Right lung (tissue), 5 donors: ENCODE results near the gene TNRC18. TPM values are rescaled to one million over a fixed set of nuclear protein-coding genes. Genes with fewer than 3 reads are reported as not detected.
"Not testable (repeated sequence)": the region's sequence is repeated elsewhere in the genome, so short reads cannot be mapped to it uniquely, and the experiment has no call there.

Experiments used
- DNase-seq, 2 donors: peaks; one replicate each; pipeline ENCODE4 v3.0.0-alpha.2; 2013
- polyA plus RNA-seq, 5 donors: library from polyadenylated mRNA; unstranded; fragments of 120-200 nt; gene quantifications; one replicate each; pipeline versions ENCODE4 v1.2.1 to v1.2.3, GENCODE V29; 2013; ENCODE audit warnings: inconsistent platforms in 1 of 5, low replicate concordance in 1 of 5; ENCODE audit not compliant: insufficient read length in 5 of 5, insufficient read depth in 1 of 5

TNRC18 gene
- polyA plus RNA-seq, 5 donors, result 87.7 to 152 (median 104) TPM

DNA sequence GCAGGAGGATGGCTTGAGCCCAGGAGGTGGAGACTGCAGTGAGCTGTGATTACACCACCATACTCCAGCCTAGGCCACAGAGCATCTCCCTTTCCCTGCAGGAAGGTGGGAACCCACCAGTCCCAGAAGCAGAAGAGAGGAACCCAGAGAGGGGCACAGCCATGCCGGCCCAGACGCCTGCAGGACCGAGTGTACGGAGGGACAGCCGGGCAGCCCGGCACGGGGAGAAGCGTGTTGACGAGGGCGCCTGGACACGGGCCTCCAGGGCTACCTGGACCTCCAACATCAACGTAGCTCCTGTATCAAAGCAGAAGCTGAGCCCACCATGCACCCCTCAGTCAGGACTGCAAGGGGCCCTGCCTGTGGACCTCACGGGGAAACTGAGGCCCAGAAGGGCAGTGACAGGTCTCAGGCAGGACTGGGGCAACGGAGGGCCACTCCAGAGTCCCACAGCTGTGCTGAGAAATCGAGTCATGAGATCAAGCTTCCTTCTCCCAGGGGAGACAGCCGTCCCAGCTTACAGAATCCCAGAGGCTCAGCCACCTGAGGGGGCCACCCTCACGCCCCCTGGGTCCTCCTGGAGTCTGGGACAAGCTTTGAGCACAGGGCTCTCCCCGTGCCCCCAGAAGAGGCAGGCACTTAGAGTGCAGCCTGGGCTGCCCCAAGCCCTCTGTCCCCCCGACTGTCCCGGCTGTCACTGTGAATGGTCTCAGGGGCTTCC, 43.1 kb downstream of the TNRC18 start:
- no peak for DNase-seq

DNA sequence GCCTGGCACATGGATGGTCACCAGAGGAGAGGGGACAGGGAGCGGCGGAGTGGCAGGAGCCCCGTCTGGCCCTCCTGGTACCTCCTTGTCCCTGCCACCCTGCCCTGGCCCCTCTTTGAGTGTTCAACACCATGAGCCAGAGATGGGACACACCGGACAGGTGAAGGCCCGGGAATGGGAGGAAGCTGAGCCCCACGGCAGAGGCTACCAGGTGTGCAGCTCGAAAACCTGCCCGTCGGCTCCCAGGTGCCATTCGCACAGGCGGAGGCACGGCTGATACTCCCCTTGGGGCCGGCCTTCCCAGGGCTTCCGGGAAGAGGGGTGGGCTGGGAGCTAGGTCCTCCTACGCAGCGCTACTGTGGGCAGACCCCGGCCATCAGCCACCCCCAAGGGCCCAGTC, 44.1 kb downstream of the TNRC18 start:
- DNase-seq, result no peak

DNA sequence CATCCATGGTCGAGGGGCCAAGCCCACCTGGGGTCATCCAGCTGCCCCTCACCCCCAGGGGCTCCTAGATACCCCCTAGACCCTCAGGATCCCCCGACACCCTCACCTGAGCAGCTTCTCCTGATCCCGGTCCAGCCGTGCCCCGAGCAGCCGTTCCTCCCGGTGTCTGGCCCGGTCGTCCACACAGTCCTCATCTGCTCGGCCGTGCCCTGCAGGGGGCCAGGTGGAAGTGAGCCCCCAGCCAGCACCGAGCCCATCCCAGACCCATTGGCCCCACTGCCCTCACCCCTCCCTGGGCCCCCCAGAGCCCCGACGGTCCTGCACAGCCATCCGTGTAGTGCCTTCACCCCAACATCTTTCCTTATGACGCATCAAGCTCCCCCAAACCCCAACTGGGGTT, 45.8 kb downstream of the TNRC18 start:
- no peak for DNase-seq

DNA sequence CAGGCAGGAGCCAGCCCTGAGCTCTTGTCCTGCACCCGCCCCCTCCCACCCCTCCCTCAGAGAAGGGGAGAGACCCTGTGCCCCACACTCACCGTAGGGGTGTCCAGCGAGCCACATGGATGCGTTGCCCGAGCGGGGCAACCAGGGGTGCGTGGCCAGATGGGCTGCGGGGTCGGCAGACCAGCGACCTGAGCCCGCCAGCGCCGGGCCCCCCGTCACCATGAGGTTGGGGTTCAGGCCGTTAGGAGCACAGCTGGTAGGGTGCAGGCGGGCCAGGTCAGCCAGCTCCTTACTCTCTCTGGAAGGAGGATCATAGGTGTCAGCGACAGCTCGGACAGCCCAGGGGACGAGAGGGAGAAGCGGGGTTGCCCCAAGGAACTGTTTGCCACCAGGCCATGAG, 46.4 kb downstream of the TNRC18 start:
- no peak for DNase-seq

DNA sequence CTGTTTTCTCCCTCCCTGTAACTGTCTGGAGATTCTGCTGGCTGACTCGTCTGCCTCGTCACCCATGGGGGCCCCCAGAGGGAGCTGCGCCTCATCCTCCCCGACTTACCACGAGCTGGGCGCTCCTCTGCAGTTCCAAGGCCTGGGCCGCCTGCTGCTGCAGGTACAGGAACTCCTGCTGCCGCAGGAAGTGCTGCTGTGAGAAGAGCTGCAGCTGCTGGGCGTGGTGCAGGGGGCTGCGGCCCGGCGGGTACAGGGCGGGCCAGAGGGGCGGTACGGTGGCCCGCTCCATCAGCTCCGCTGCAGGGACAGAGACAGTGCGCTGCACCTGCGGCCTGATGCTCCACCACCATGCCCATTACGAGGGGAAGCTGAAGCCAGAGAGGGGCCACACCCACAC, 47.7 kb downstream of the TNRC18 start:
- no peak for DNase-seq

DNA sequence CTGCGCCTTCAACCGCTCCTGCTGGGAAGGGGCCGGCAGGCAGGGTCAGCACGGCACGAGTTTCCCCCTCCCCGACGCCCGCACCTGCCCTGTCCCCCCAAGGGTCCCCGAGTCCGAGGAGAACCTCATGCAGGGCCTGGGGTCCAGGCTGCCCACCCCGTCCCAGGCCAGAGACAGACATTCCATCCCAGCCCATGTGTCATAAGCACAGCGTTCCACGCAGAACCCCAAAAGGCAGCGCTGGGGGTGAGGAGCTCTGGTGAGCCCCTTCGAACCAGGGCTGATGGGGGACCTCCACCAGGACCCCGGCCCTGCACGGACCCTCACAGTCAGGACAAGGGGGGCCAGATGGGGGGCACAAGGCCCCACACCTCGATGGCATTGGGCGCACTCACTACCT, 49.2 kb downstream of the TNRC18 start:
- no peak for DNase-seq

GRCh38 chr7:5373300-5373699, 50.3 kb downstream of the TNRC18 start:
- DNase-seq, result no peak

DNA sequence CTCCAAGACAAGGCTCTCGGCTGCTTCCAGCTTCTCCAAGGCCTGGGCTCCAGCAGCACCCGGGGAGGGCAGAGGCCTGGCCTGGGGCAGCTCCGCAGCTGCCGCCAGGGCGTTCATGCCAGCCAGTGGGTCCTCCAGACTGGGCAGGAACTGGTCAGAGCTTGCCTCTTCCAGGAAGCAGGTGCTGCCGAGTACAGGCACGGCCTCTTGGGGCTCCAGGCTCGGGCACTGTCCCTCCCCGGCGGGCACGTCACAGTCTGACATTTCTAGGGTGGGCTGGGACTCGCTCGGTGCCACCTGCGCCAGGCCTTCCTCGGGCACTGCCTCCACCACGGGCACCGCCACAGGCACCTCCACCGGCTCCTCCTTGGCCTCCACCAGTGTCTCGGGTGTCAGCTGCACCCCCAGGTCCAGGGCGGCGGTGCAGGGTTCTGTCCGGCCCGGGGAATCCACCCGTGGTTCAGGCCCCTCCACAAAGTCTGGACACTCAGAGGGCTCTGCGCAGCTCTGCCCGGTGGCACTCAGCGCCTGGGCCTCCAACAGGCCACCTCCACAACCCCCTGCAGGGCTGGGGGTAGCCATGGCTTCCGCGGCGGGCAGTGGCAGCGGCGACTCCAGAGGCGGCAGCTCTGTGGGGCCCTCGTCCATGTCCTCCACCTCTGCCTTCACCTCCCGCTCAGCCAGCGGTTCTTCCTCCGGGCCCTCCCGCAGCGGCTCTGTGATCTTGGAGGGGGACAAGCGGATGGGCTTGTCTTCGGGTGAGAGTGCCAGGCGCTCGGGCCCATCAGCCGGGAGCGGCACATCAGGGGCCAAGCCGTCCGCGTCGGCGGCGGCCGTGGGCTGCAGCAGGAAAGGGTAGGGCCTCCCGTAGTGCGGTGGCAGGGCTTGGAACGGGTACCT, 52.9 kb downstream of the TNRC18 start:
- DNase-seq, result no peak

- DNase-seq, result no peak
These were observed 56.0 kb downstream of the TNRC18 start for GRCh38 chr7:5367661-5368060.

- peak; percentile 37 to 63 for DNase-seq
These were observed 57.5 kb downstream of the TNRC18 start for GRCh38 chr7:5365976-5366625.

DNA sequence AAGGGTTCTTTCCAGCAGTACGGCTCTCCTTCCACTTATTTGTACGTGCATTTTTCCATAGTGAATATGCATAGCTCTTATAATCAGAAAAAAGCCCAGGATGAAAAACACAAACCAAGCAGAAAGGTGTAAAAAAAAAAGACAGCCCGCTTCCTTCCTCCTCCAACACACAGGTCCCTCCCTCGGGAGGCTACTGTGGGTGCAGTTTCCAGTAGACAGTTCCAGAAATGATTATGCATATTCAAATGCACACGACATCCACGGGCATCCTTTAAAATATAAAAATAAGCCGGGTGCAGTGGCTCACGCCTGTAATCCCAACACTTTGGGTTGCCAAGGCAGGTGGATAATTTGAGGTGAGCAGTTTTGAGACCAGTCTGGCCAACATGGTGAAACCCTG, 59.9 kb downstream of the TNRC18 start:
- no peak for DNase-seq

GRCh38 chr7:5362466-5362865, 61.2 kb downstream of the TNRC18 start:
- no peak for DNase-seq

- DNase-seq, result no peak
These were observed 62.0 kb downstream of the TNRC18 start for GRCh38 chr7:5361446-5362127.

DNA sequence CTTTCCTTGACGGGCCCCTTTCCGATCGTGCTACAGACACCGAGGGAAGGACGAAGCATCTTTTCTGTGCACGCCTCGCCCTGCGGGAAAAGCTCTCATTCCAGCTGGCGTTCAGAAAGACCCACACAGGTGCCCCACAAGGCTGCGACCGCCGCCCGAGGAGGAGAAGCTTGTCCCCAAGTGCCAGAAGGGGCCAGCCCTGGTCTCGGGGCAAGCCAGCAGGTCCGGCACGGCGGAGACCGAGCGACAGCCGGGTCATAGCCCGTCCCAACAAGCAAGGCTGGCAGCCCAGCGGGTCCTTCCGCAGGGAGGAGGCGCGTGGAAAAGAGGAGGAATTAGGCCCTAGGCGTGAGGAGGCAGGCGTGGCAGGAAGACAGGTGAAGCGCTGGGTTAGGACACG, 62.7 kb downstream of the TNRC18 start:
- no peak for DNase-seq

DNA sequence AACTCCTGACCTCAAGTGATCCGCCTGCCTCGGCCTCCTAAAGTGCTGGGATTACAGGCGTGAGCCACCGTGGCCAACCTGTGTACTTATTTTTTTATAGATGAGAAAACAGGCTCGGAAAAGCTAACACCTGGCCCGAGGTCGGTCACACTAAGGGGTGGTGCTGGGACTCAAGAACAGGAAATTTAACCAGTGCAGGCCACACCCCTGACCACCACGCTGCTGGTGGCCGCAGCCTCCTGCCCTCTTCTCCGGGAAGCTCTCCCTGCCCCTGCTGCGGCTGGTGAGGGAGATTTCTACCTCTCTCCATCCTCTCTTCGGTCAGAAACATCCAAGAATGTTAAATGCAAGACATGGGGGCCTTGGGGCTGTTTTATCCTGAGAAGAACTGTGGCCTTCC, 63.2 kb downstream of the TNRC18 start:
- DNase-seq, result no peak

DNA sequence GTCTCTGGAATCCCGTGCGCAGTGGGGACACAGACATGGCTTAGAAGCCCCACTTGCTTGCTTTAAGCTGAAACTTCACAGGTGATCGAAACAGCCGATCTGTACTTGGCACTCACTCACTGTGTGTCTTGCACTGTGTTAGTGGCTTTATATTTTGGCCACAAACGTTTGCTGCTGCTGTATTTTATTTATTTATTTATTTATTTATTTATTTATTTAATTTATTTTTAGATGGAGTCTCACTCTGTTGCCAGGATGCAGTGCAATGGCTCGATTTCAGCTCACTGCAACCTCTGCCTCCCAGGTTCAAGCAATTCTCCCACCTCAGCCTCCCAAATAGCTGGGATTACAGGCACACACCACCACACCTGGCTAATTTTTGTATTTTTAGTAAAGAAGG, 63.6 kb downstream of the TNRC18 start:
- DNase-seq, result not testable (repeated sequence)

DNA sequence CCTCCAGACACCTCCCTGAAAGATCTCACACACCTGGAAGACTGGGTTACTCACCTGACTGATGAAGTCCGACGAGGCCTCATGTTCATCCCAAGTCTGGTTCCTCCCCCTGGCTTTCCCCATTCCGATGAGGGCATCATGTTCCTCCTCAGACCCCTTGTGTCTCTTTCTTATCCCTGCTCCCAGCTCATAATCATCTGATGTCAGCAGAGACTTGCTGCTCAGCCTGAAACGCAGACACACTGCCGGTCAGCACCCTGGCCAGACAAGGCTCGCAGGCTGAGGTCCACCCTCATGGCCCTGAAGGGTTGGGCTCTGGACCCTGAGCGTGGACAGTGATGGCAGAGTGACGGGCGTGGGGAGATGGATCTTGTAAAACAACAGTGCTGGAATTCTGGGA, 64.3 kb downstream of the TNRC18 start:
- no peak for DNase-seq

GRCh38 chr7:5357951-5358350, 65.7 kb downstream of the TNRC18 start:
- DNase-seq, result no peak

DNA sequence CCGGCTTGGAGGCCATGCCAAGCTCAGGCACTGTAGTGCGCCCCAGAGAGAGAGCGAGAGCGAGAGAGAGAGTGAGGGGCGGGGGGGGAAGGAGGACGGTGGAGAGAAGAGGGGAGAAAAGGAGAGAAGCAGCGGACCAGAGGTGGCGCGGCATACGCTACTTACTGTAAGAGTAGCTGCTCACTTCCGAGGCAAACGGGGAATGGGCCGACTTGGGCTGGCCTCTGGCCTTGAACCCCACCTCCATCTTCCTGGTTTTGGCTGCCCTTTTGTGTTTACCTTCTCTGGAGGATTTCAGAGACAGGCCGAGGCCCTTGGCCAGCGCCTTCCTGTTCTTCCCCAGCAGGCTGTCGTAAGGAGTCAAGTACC, 66.9 kb downstream of the TNRC18 start:
- no peak for DNase-seq

GRCh38 chr7:5354460-5355232, 69.0 kb downstream of the TNRC18 start:
- no peak for DNase-seq

DNA sequence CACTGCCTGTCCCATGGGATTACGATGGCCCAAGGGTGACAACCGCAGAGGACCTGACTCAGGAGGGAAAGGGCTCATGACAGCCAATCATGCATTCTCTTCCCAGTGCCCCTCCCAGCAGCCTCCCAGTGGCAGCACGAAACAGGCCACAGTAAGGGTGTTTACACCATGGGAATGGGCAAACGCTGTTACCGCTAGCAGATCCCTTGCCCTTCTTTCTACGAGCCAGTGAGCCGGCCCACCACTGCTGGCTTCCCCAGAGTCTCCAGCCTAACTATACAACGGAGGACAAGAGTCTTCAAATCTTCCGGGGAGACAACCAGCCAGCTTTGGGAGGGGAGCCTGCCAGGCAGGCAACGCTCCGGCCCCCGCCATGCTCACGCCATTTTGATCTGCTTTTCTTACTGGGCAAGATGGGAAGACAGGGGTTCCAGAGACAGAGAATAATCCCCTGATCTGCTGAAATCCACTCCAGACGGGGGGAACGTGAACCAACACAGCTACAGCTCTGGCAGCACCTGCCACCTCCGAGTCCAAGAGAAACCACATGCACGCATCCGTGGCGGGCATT, 71.1 kb downstream of the TNRC18 start:
- no peak for DNase-seq
